Mammary epithelial cell (primary cell): ENCODE measurements around the gene TSHR.
A peak's percentile ranks its signal among the peaks of the same experiment; 100 is the strongest.

Experiments used
- EZH2 ChIP-seq: IDR thresholded peaks from 2 replicates; pipeline ENCODE4 v1.6.1; 2012; ENCODE audit warnings: low read length, inconsistent platforms, borderline replicate concordance
- TF ChIP-seq, protein P1 (sequence below), 2 donors: IDR thresholded peaks in 1 of 2; conservative IDR thresholded peaks in 1 of 2; 2 replicates each; pipeline ENCODE4 v1.5.1; 2011 to 2012; ENCODE audit warnings: inconsistent platforms in 2 of 2, low read length in 2 of 2, mild to moderate bottlenecking in 2 of 2, control low read depth in 1 of 2, low read depth in 1 of 2; ENCODE audit not compliant: insufficient read depth in 1 of 2; ENCODE audit errors: extremely low read depth in 1 of 2

DNA sequence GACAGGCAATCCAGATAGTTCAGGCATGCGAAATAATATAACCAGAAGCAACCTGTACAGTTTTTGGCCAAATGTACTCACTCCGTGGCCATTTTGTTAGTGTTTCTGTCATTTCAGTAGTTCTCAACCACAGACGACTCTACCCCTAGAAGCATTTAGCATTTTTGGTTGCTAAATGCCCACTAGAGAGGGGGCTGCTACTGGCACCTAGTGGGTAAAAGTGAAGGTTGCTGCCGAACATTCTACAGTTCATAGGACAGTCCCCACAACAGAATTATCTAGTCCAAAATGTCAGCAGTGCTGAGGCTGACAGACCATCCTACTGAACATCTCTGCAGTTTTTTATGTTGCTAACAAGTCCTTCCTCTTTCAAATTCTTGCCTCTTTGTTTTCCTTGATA lies 107.4 kb downstream of the TSHR start:
- TF ChIP-seq, protein P1, sequence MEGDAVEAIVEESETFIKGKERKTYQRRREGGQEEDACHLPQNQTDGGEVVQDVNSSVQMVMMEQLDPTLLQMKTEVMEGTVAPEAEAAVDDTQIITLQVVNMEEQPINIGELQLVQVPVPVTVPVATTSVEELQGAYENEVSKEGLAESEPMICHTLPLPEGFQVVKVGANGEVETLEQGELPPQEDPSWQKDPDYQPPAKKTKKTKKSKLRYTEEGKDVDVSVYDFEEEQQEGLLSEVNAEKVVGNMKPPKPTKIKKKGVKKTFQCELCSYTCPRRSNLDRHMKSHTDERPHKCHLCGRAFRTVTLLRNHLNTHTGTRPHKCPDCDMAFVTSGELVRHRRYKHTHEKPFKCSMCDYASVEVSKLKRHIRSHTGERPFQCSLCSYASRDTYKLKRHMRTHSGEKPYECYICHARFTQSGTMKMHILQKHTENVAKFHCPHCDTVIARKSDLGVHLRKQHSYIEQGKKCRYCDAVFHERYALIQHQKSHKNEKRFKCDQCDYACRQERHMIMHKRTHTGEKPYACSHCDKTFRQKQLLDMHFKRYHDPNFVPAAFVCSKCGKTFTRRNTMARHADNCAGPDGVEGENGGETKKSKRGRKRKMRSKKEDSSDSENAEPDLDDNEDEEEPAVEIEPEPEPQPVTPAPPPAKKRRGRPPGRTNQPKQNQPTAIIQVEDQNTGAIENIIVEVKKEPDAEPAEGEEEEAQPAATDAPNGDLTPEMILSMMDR (conservative IDR thresholded peaks at IDR 0.05 in 1 of 2, IDR thresholded peaks at IDR 0.05 in 1 of 2; ENCODE audit: extremely low read depth in 1 of 2, insufficient read depth in 1 of 2, low read depth in 1 of 2, low read length in 2 of 2), result peak; percentile 13 to 32
- no peak for TF ChIP-seq EZH2
